Colonic mucosa (tissue), 4 donors: Measurements from ENCODE around the gene NDUFB4. TPM values are rescaled to one million over a fixed set of nuclear protein-coding genes. Genes with fewer than 3 reads are reported as not detected.

ENCODE experiments used
- DNase-seq: peaks from one replicate; pipeline ENCODE4 v3.0.0-alpha.2; 2020
- H3K27ac ChIP-seq: fragments of 200-600 bp; one replicate; pipeline ENCODE4 v1.8.0; 2021
- H3K27me3 ChIP-seq: fragments of 200-600 bp; one replicate; pipeline ENCODE4 v1.8.0; 2021
- H3K36me3 ChIP-seq: fragments of 200-600 bp; one replicate; pipeline ENCODE4 v1.8.0; 2021
- H3K4me1 ChIP-seq: fragments of 200-600 bp; one replicate; pipeline ENCODE4 v1.8.0; 2021; ENCODE audit warnings: mild to moderate bottlenecking
- H3K4me3 ChIP-seq: fragments of 200-600 bp; one replicate; pipeline ENCODE4 v1.8.0; 2021
- H3K9ac ChIP-seq, 2 donors: one replicate each; pipeline ENCODE4 v1.7.0; 2013; ENCODE audit warnings: control low read depth in 2 of 2, low read depth in 2 of 2, low read length in 2 of 2
- H3K9me3 ChIP-seq: fragments of 200-600 bp; one replicate; pipeline ENCODE4 v1.8.0; 2021
- intact Hi-C: fragments of 100-400 bp; cut with DNase I; formaldehyde crosslinking; loops from one replicate; pipeline ENCODE4 v1.14.1; 2022
- total RNA-seq, 2 donors: library from RNA; stranded (reverse); fragmentation: NEBNext Ultra II Directional in 1 of 2; extraction: Animal tissue kit (Norgen Biotek cat#: 25700) in 1 of 2; gene quantifications; one replicate each; pipeline ENCODE4 v1.2.1, GENCODE V29; 2021
- TF ChIP-seq, protein P1 (sequence below): fragments of 200-600 bp; IDR thresholded peaks from one replicate; pipeline ENCODE4 v1.8.0; 2022; ENCODE audit warnings: antibody characterized with exemption, mild to moderate bottlenecking
- donor health status: healthy.
- donor health status: DM: no; HTN: no; CAD: no.
- donor health status: DM: no; HTN: no; CAD: no.

NDUFB4 gene
- total RNA-seq, 2 donors from 2014 or later: 183 to 192 TPM

DNA sequence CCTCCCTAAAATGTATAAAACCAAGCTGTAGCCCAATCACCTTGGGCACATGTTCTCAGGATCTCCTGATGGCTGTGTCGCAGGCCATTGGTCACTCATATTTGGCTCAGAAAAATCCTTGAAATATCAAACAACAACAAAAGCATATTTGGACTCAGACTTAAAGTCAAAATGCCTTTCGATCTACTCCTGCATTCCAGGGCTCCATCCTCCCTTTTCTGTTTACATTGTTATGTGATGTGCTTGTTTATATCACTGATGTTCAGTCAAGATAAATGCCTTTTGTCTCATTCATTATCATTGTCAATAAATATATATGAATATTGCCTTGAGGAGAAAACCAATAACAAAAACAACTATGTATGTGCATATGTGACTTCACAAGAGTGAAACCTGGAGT is 54.2 kb downstream of the NDUFB4 start:
- Histone ChIP-seq H3K27ac (no peak overlapping the region), H3K27me3 (no peaks in the 10 kb centered on the region), H3K9ac (no peak overlapping the region), H3K9me3 (no peaks in the 10 kb centered on the region), H3K36me3 (no peaks in the 10 kb centered on the region), H3K4me1 (no peaks in the 10 kb centered on the region), H3K4me3 (no peak overlapping the region)
- TF ChIP-seq, protein P1, sequence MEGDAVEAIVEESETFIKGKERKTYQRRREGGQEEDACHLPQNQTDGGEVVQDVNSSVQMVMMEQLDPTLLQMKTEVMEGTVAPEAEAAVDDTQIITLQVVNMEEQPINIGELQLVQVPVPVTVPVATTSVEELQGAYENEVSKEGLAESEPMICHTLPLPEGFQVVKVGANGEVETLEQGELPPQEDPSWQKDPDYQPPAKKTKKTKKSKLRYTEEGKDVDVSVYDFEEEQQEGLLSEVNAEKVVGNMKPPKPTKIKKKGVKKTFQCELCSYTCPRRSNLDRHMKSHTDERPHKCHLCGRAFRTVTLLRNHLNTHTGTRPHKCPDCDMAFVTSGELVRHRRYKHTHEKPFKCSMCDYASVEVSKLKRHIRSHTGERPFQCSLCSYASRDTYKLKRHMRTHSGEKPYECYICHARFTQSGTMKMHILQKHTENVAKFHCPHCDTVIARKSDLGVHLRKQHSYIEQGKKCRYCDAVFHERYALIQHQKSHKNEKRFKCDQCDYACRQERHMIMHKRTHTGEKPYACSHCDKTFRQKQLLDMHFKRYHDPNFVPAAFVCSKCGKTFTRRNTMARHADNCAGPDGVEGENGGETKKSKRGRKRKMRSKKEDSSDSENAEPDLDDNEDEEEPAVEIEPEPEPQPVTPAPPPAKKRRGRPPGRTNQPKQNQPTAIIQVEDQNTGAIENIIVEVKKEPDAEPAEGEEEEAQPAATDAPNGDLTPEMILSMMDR: no peak
- DNase-seq: no peak
- intact Hi-C loops: no loop called here

Other genes with a start within 250 kb of the NDUFB4 start
- gene LRRC58, start 247.0 kb upstream of the NDUFB4 start, total RNA-seq: 10 to 100 TPM; 16.6 to 17.0 TPM
- gene FSTL1, start 145.3 kb upstream of the NDUFB4 start, total RNA-seq: 10 to 100 TPM; 20.4 to 81.8 TPM
- gene HGD, start 85.9 kb downstream of the NDUFB4 start, total RNA-seq: 10 to 100 TPM; 37.6 to 48.5 TPM
- 10 to 100 TPM; 25.5 to 30.5 TPM for gene RABL3, start 146.2 kb downstream of the NDUFB4 start, total RNA-seq
- gene GTF2E1, start 146.4 kb downstream of the NDUFB4 start, total RNA-seq: 10 to 100 TPM; 15.2 to 17.9 TPM